ENCODE results near the gene ADAMTSL1. TPM values are rescaled to one million over a fixed set of nuclear protein-coding genes. Genes with fewer than 3 reads are reported as not detected.

ADAMTSL1 gene
- total and polyA plus RNA-seq, 2 of the 8 experiments (the other 6 are each of a cell fraction or from before 2014, with no cell fraction given) = 0.84 to 1.1 TPM

DNA sequence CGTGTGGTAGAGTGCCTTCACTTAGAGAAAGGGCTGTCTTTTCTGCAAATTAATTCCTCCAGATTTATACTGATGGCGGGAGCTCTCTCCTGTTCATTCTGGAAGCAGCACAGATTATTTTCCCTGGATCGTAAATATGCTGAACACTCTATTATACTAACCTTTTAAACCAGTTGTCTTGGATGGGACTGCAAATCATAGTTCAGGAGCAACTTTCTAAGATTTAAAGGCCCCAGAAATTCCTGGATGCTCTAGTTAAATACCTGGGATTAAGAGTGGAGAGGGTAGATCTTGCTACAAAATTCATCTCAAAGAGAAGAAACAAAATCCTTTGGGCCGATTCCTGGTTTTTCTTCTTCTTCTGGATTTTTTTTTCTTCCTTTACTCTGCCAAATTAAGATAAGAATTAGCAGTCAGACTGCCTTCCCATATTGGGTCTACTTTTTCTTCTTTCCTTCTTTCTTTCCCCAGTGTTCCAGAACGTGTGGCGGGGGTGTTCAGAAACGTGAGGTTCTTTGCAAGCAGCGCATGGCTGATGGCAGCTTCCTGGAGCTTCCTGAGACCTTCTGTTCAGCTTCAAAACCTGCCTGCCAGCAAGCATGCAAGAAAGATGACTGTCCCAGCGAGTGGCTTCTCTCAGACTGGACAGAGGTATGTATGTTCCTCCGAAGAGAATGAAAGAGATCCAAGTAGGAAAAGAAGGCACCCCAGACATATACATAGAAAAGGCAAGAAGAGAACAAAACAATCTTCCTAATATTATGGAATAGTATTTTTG is 296.4 kb downstream of the ADAMTSL1 start:
- Histone ChIP-seq H2BK12ac (ENCODE audit: low read depth, low read length) (no peak overlapping the region), H3K14ac (ENCODE audit: insufficient read length) (no peak overlapping the region), H3K36me3 (ENCODE audit: control insufficient read depth in 2 of 4, insufficient read depth in 4 of 4, low read length in 3 of 4) (no peaks in the 10 kb centered on the region), H2BK20ac (ENCODE audit: low read length) (no peak overlapping the region), H3K9ac (replicated peaks in 1 of 4; ENCODE audit: extremely low read depth in 1 of 4, low read depth in 3 of 4, low read length in 3 of 4) (no peak overlapping the region), H3K4me2 (ENCODE audit: insufficient read depth in 1 of 2, low read depth in 2 of 2, low read length in 2 of 2) (no peak overlapping the region), H3K4me1 (replicated peaks in 1 of 4; ENCODE audit: control insufficient read depth in 3 of 4, insufficient read depth in 4 of 4, low read length in 3 of 4) (no peaks in the 10 kb centered on the region; a peak in 1 of 7 replicates), H2BK120ac (replicated peaks; ENCODE audit: low read depth, low read length) (no peak overlapping the region), H3K4me3 (ENCODE audit: extremely low read depth in 1 of 4, insufficient read depth in 2 of 4, low read depth in 3 of 4, low read length in 4 of 4) (no peak overlapping the region), H3K23me2 (ENCODE audit: low read depth, low read length) (no peaks in the 10 kb centered on the region), H2BK5ac (ENCODE audit: low read depth, low read length) (no peak overlapping the region), H4K91ac (replicated peaks; ENCODE audit: insufficient read length, low read length) (no peak overlapping the region), H3K27ac (ENCODE audit: low read depth, low read length) (no peak overlapping the region), H2BK15ac (ENCODE audit: low read length) (no peak overlapping the region), H4K5ac (ENCODE audit: insufficient read length, low read depth, low read length) (no peak overlapping the region), H4K8ac (ENCODE audit: extremely low read depth, insufficient read depth, low read length) (no peak overlapping the region), H3K27me3 (replicated peaks in 1 of 4; ENCODE audit: control insufficient read depth in 3 of 4, extremely low read depth in 1 of 4, insufficient read depth in 3 of 4, low read length in 3 of 4) (no peaks in the 10 kb centered on the region), H3K56ac (replicated peaks; ENCODE audit: insufficient read length, low read depth, low read length) (no peak overlapping the region), H3K79me1 (ENCODE audit: low read depth, low read length) (no peaks in the 10 kb centered on the region), H3K79me2 (ENCODE audit: control insufficient read depth in 1 of 2, insufficient read depth in 2 of 2, low read length in 2 of 2) (no peaks in the 10 kb centered on the region), H3K18ac (ENCODE audit: extremely low read depth, low read length) (no peak overlapping the region), H2AK5ac (ENCODE audit: low read depth, low read length) (no peak overlapping the region), H3K9me3 (ENCODE audit: insufficient read depth in 2 of 2, low read depth in 1 of 2, low read length in 1 of 2) (no peaks in the 10 kb centered on the region), H4K20me1 (replicated peaks in 1 of 2; ENCODE audit: control insufficient read depth in 1 of 2, insufficient read depth in 2 of 2, low read length in 2 of 2) (no peaks in the 10 kb centered on the region), H2AFZ (ENCODE audit: low read length) (no peak overlapping the region), H3K4ac (replicated peaks; ENCODE audit: insufficient read length, low read depth, low read length) (no peak overlapping the region), H3K23ac (ENCODE audit: insufficient read length) (no peak overlapping the region)
- TF ChIP-seq BACH1 (IDR thresholded peaks at IDR 0.05; ENCODE audit: low read length) = no peak
- TF ChIP-seq POLR2A (IDR thresholded peaks at IDR 0.05; ENCODE audit: control extremely low read depth in 1 of 2, low read depth in 2 of 2, low read length in 2 of 2) = no peak
- no peak for TF ChIP-seq NRF1 (IDR thresholded peaks at IDR 0.05; ENCODE audit: low read depth, low read length)
- TF ChIP-seq, protein P1, sequence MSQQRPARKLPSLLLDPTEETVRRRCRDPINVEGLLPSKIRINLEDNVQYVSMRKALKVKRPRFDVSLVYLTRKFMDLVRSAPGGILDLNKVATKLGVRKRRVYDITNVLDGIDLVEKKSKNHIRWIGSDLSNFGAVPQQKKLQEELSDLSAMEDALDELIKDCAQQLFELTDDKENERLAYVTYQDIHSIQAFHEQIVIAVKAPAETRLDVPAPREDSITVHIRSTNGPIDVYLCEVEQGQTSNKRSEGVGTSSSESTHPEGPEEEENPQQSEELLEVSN (IDR thresholded peaks at IDR 0.05) = no peak
- no peak for TF ChIP-seq SIX5 (IDR thresholded peaks at IDR 0.05; ENCODE audit: low read depth, low read length)
- no peak for TF ChIP-seq SP1 (IDR thresholded peaks at IDR 0.05; ENCODE audit: low read depth, low read length)
- POLR2A ChIA-PET (ENCODE audit: partially characterized antibody) = no interaction called here
- FAIRE-seq = no peak
- no peak for DNase-seq (ENCODE audit: low read depth in 1 of 2, low spot score in 2 of 2)
- 85% methylated on average over 10 of the region's 10 CpGs; no CpG with 5 or more reads in 1 of the 2 experiments for WGBS, 2 experiments (ENCODE audit: extremely low coverage in 1 of 2, insufficient coverage in 1 of 2, insufficient read length in 1 of 2, insufficient replicate concordance in 2 of 2, low coverage in 1 of 2, low lambda C conversion rate in 2 of 2, missing lambda C conversion rate in 1 of 2)
- CTCF ChIA-PET (ENCODE audit: partially characterized antibody) = interaction anchor here (2.8 kb wide), 1 partner anchor 20 kb away, joined by 10 read pairs; no protein-coding TSS in a partner anchor

Measured in H1 (cell line).